B cell (primary cell): Measurements from ENCODE around the gene AOPEP. TPM values are rescaled to one million over a fixed set of nuclear protein-coding genes. Genes with fewer than 3 reads are reported as not detected.

Experiments
- ATAC-seq: fragments of 200-7000 bp; cut with Tn5 transposase; one replicate; pipeline ENCODE4 v1.10.0; 2021; ENCODE audit warnings: low read depth, mild to moderate bottlenecking, moderate number of reproducible peaks, moderate library complexity
- CTCF ChIA-PET: fragments of 350-600 bp; sonication (Branson Sonifier 250); formaldehyde crosslinking; loops from one replicate; lab custom pipeline; 2021; ENCODE audit warnings: antibody characterized with exemption, inconsistent platforms; lab: Charles Lee
- POLR2A ChIA-PET: fragments of 350-600 bp; sonication (Branson Sonifier 250); formaldehyde crosslinking; loops from one replicate; lab custom pipeline; 2021; ENCODE audit warnings: antibody characterized with exemption; lab: Charles Lee
- DNase-seq: peaks from one replicate; pipeline ENCODE4 v3.0.0; 2013
- H2AFZ ChIP-seq: 2 replicates; pipeline ENCODE4 v1.6.1; 2012; ENCODE audit warnings: mild to moderate bottlenecking, low read depth, low read length; ENCODE audit not compliant: insufficient read depth, poor library complexity, severe bottlenecking
- H3K27ac ChIP-seq, 2 donors: 1 replicate in 1 of 2; 2 replicates in 1 of 2; pipeline ENCODE4 v1.5.1; 2012 to 2013; ENCODE audit warnings: low read length in 2 of 2, mild to moderate bottlenecking in 2 of 2, moderate library complexity in 1 of 2
- H3K27me3 ChIP-seq, 4 experiments: fragments of 200-600 bp in 1 of 4; sonication (generic) in 1 of 4; replicated peaks in 1 of 4; 1 replicate in 2 of 4; 2 replicates in 2 of 4; pipeline versions ENCODE4 v1.6.1 to v1.7.0; 2013 to 2016; ENCODE audit warnings: low read length in 3 of 4, mild to moderate bottlenecking in 2 of 4, mixed read lengths in 1 of 4, moderate library complexity in 1 of 4; ENCODE audit not compliant: insufficient read depth in 4 of 4, control insufficient read depth in 3 of 4; ENCODE audit errors: control extremely low read depth in 1 of 4
- H3K36me3 ChIP-seq, 2 experiments: replicated peaks in 1 of 2; 1 replicate in 1 of 2; 2 replicates in 1 of 2; pipeline versions ENCODE4 v1.6.1 to v1.7.1; 2013; ENCODE audit warnings: low read length in 1 of 2; ENCODE audit not compliant: insufficient read depth in 2 of 2, control insufficient read depth in 1 of 2; ENCODE audit errors: control extremely low read depth in 1 of 2, extremely low read depth in 1 of 2
- H3K4me1 ChIP-seq, 2 donors: fragments of 200-600 bp in 1 of 2; sonication (generic) in 1 of 2; 1 replicate in 1 of 2; 2 replicates in 1 of 2; pipeline versions ENCODE4 v1.5.1 to v1.6.1; 2013 to 2017; ENCODE audit warnings: low read length in 2 of 2; ENCODE audit not compliant: control insufficient read depth in 2 of 2, insufficient read depth in 2 of 2
- H3K4me2 ChIP-seq: replicated peaks from 2 replicates; pipeline ENCODE3; 2012; ENCODE audit warnings: mild to moderate bottlenecking, low read depth, low read length; ENCODE audit not compliant: poor library complexity, severe bottlenecking
- H3K4me3 ChIP-seq, 5 experiments: fragments of 200-600 bp in 1 of 5; sonication (generic) in 1 of 5; 1 replicate in 3 of 5; 2 replicates in 2 of 5; pipeline versions ENCODE4 v1.5.1 to v1.7.0; 2011 to 2016; ENCODE audit warnings: low read length in 4 of 5, mild to moderate bottlenecking in 4 of 5, low read depth in 2 of 5, control low read depth in 1 of 5, moderate library complexity in 1 of 5; ENCODE audit not compliant: insufficient read depth in 1 of 5; ENCODE audit errors: control extremely low read depth in 1 of 5, extremely low read depth in 1 of 5
- H3K79me2 ChIP-seq: fragments of 200-600 bp; sonication (generic); one replicate; pipeline ENCODE4 v1.6.0; 2016; ENCODE audit warnings: low read length; ENCODE audit not compliant: control insufficient read depth, insufficient read depth
- H3K9ac ChIP-seq: fragments of 200-600 bp; sonication (generic); 2 replicates; pipeline ENCODE4 v1.6.1; 2017; ENCODE audit warnings: mild to moderate bottlenecking, low read length, moderate library complexity
- H3K9me3 ChIP-seq, 3 donors: one replicate each; pipeline versions ENCODE4 v1.6.1 to v1.7.1; 2013; ENCODE audit warnings: low read length in 2 of 3; ENCODE audit not compliant: control insufficient read depth in 2 of 3, insufficient read depth in 1 of 3; ENCODE audit errors: control extremely low read depth in 1 of 3
- H4K20me1 ChIP-seq: 2 replicates; pipeline ENCODE4 v1.6.0; 2012; ENCODE audit warnings: mild to moderate bottlenecking, low read length; ENCODE audit not compliant: insufficient read depth, control insufficient read depth, poor library complexity, severe bottlenecking
- H3K27ac Mint-ChIP-seq: one replicate; pipeline ENCODE4 v1.8.0; 2021; ENCODE audit warnings: mixed read lengths
- H3K27me3 Mint-ChIP-seq: one replicate; pipeline ENCODE4 v1.8.0; 2021; ENCODE audit warnings: mixed read lengths
- H3K4me1 Mint-ChIP-seq: one replicate; pipeline ENCODE4 v1.8.0; 2021; ENCODE audit warnings: mixed read lengths
- H3K4me3 Mint-ChIP-seq: one replicate; pipeline ENCODE4 v1.8.0; 2021; ENCODE audit warnings: mixed read lengths
- H3K9me3 Mint-ChIP-seq: one replicate; pipeline ENCODE4 v1.8.0; 2022; ENCODE audit warnings: mixed read lengths; ENCODE audit not compliant: insufficient read depth
- EZH2 ChIP-seq: IDR thresholded peaks from 2 replicates; pipeline ENCODE4 v1.6.1; 2012; ENCODE audit warnings: borderline replicate concordance, low read depth, mild to moderate bottlenecking, moderate library complexity, low read length; ENCODE audit not compliant: insufficient read depth, poor library complexity, severe bottlenecking
- WGBS: methylation state at CpG from one replicate; pipeline ENCODE4 v1.1.5; 2013; ENCODE audit warnings: missing lambda C conversion rate; ENCODE audit not compliant: insufficient coverage; 5-methylcytosine and 5-hydroxymethylcytosine counted together
- intact Hi-C: fragments of 100-400 bp; cut with micrococcal nuclease; formaldehyde crosslinking; loops from one replicate; pipeline ENCODE4 v1.10.0; 2022
- polyA plus RNA-seq: library from polyadenylated mRNA; depleted of rRNA; stranded (reverse); fragments of >200 nt; gene quantifications from 2 replicates; pipeline ENCODE4 v1.2.3, GENCODE V29; 2012
- total RNA-seq, 2 donors: library from RNA; stranded (reverse); fragments of 120-200 nt in 1 of 2; gene quantifications; 1 replicate in 1 of 2; 2 replicates in 1 of 2; pipeline versions ENCODE4 v1.2.3 to v1.2.4, GENCODE V29; 2013 to 2022
- TF ChIP-seq, protein P1 (sequence below): fragments of 200-600 bp; IDR thresholded peaks from one replicate; pipeline ENCODE4 v1.8.0; 2022; ENCODE audit warnings: antibody characterized with exemption, mild to moderate bottlenecking

AOPEP gene
- total and polyA plus RNA-seq, 2 donors (not counting 1 experiment from before 2014, with no cell fraction given), result 5.1 to 35.8 TPM

DNA sequence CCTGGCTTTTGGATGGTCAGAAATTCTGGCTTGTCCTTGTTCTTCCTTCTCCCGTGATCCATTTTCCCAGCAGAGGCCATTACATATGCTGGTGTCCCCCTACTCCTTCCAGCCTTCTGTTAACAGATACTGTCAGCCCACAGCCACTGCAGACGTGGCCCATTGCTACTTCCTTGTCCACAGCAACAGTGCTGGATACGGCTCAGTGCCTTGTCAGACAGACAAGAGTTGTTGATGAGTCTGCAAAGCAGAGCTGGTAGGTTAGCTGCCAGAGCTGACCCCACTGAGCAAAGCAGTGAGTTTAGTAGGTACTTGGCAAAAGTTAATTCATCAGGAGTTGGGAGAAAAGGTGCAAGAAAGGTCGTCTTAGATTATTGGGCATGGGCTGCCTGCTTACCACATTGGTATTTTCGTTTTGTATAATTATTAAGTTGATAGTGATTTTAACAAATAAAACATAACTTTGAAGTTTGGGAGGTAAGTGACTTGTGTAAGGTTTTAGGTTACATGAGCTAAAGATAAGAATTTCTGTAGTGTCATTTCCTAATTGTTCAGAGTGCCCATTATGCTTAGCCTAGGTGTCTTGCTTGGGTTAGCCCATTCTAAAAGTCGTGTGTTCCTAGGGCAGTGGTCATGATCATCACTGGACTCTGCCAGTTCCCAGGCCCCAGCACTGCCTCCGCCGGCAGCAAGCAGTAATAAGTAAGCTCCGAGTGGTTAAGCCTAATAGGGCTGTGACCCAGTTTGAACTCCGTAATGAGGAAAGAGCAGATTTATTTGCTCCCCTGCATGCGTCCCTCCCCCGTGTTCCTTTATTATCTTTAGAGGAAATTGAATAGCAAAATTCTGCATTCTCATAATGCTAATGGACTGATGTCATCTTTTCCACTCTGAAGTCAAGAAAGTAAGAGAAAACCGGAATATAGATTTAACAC lies 299.0 kb downstream of the AOPEP start:
- Histone ChIP-seq H3K9ac (no peak overlapping the region), H3K27ac (no peak overlapping the region), H3K4me2 (no peak overlapping the region), H3K9me3 (no peaks in the 10 kb centered on the region), H3K27me3 (no peaks in the 10 kb centered on the region), H3K79me2 (no peaks in the 10 kb centered on the region), H3K4me1 (no peaks in the 10 kb centered on the region), H2AFZ (no peak overlapping the region), H3K36me3 (no peaks in the 10 kb centered on the region), H4K20me1 (no peaks in the 10 kb centered on the region), H3K4me3 (no peak overlapping the region)
- Mint-ChIP-seq H3K4me3 (no peak overlapping the region), H3K9me3 (no peaks in the 10 kb centered on the region), H3K27ac (no peak overlapping the region), H3K27me3 (no peaks in the 10 kb centered on the region), H3K4me1 (no peaks in the 10 kb centered on the region)
- WGBS, result 89% methylated on average over 9 of the region's 13 CpGs
- ChIA-PET POLR2A (no interaction called here), CTCF (no interaction called here)
- no peak for TF ChIP-seq EZH2
- TF ChIP-seq, protein P1, sequence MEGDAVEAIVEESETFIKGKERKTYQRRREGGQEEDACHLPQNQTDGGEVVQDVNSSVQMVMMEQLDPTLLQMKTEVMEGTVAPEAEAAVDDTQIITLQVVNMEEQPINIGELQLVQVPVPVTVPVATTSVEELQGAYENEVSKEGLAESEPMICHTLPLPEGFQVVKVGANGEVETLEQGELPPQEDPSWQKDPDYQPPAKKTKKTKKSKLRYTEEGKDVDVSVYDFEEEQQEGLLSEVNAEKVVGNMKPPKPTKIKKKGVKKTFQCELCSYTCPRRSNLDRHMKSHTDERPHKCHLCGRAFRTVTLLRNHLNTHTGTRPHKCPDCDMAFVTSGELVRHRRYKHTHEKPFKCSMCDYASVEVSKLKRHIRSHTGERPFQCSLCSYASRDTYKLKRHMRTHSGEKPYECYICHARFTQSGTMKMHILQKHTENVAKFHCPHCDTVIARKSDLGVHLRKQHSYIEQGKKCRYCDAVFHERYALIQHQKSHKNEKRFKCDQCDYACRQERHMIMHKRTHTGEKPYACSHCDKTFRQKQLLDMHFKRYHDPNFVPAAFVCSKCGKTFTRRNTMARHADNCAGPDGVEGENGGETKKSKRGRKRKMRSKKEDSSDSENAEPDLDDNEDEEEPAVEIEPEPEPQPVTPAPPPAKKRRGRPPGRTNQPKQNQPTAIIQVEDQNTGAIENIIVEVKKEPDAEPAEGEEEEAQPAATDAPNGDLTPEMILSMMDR, result no peak
- intact Hi-C loops, result no loop called here
- ATAC-seq (no peak), DNase-seq (no peak)

DNA sequence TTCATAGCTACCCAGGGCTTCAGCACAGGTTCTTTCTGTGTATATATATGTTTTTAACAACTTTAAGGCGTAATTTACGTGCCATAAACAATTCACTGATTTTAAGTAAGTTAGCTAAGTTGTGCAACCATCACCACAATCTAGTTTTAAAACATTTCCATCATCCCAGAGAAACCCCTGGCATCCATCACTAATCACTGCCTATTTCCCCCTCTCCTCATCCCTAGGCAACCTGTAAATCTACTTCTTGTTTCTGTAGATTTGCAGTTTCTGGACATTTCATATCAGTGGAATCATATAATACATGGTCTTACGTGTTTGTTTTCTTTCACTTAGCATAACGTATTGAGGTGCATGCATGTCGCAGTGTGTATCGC lies 299.6 kb downstream of the AOPEP start:
- TF ChIP-seq, protein P1, result no peak
- TF ChIP-seq EZH2, result no peak
- Histone ChIP-seq H4K20me1 (no peaks in the 10 kb centered on the region), H3K79me2 (no peaks in the 10 kb centered on the region), H3K9ac (no peak overlapping the region), H3K4me3 (no peak overlapping the region), H3K36me3 (no peaks in the 10 kb centered on the region), H2AFZ (no peak overlapping the region), H3K4me1 (no peaks in the 10 kb centered on the region), H3K4me2 (no peak overlapping the region), H3K9me3 (no peaks in the 10 kb centered on the region), H3K27ac (no peak overlapping the region), H3K27me3 (no peaks in the 10 kb centered on the region)
- Mint-ChIP-seq H3K4me1 (no peaks in the 10 kb centered on the region), H3K27me3 (no peaks in the 10 kb centered on the region), H3K27ac (no peak overlapping the region), H3K4me3 (no peak overlapping the region), H3K9me3 (no peaks in the 10 kb centered on the region)
- intact Hi-C loops, result no loop called here
- no CpG with 5 or more reads among the region's 6 CpGs for WGBS
- ChIA-PET CTCF (no interaction called here), POLR2A (no interaction called here)
- no peak for DNase-seq
- ATAC-seq, result no peak
